NCI-H1694 (cell line): ENCODE results near the gene PRKCB.

Source experiments
- DNase-seq: peaks from one replicate; lab custom pipeline; 2025; lab: John Stamatoyannopoulos, UW

PRKCB gene

DNA sequence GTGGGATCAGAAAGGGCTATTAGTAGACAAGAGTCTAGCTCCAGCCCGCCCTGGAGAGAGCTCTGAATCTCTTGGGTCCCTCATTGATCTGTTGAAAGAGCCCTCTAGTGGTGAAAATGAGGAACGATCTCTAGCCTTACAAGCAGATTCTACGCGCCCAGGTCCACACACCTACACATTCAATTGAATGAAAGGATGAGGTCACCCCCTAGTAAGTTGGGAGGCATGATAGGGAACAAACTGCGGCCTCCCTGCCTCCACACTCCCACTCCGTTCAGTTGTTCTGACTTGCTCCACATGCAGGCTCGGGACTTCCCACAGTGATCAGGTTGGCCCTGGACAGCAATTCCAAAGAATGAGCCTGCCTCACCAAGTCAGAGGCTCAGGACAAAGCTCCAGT, 417.4 kb downstream of the PRKCB start:
- DNase-seq, result no peak

GRCh38 chr16:24255456-24256371, 419.9 kb downstream of the PRKCB start, which contains the start of gene CACNG3:
Gene CACNG3 (plus strand): TSS chr16:24256335. CDS start chr16:24256755, 420 bp downstream.
- DNase-seq, result no peak

GRCh38 chr16:24257958-24258357, 422.2 kb downstream of the PRKCB start:
- DNase-seq, result no peak

- no peak for DNase-seq
Measured at GRCh38 chr16:24258791-24259190, 423.0 kb downstream of the PRKCB start.

DNA sequence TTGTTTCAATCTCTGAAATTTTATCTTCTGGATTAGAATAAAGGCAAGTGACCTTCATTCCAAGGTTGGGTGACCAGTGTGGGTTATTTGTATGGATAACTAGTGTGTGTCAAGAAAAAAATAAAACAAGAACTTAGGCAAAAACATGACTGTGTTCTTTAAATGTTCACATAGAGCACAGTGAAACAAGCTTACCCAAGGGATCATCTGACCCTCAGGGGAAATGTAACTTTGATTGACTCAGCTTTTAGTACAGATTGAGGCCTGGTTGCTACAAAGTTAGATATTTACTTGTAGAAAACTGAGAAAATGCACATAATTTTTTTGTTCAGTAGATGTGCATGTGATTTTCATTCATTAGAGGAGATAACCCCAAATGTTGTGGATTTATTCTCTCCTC, 427.0 kb downstream of the PRKCB start:
- no peak for DNase-seq
